Measurements from ENCODE around the gene RBM25. TPM values are rescaled to one million over a fixed set of nuclear protein-coding genes. Genes with fewer than 3 reads are reported as not detected.

The RBM25 gene
- total RNA-seq, 2 donors from 2014 or later = 57.0 to 62.8 TPM

DNA sequence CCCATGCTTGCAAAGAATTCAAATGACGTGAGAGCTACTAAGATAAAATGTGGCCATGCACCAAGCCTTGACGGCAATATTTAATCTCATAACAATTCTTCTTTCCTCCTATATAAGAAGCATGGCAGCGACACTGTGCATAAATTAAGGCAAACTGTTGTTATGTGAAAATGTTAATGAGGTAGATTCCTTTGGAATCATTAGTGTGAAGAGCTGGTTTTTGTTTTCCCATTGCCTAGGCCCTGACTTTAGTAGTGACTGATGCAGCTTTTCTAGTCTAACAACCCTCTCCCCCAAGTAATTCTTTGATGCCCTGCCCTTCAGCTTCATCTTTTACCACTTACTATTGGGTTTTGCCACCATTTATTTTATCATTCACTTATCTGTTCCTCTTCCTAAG, 67.4 kb downstream of the RBM25 start:
- intact Hi-C loops (cut with DNase I) = no loop called here
- Histone ChIP-seq H3K9me3 (no peaks in the 10 kb centered on the region), H3K4me3 (no peak overlapping the region), H3K36me3 (peaks cover 4% of the 10 kb centered on the region), H3K27me3 (no peaks in the 10 kb centered on the region), H3K9ac (ENCODE audit: low read depth in 2 of 2, low read length in 2 of 2) (no peak overlapping the region), H3K4me1 (no peaks in the 10 kb centered on the region), H3K27ac (no peak overlapping the region)
- TF ChIP-seq, protein P1, sequence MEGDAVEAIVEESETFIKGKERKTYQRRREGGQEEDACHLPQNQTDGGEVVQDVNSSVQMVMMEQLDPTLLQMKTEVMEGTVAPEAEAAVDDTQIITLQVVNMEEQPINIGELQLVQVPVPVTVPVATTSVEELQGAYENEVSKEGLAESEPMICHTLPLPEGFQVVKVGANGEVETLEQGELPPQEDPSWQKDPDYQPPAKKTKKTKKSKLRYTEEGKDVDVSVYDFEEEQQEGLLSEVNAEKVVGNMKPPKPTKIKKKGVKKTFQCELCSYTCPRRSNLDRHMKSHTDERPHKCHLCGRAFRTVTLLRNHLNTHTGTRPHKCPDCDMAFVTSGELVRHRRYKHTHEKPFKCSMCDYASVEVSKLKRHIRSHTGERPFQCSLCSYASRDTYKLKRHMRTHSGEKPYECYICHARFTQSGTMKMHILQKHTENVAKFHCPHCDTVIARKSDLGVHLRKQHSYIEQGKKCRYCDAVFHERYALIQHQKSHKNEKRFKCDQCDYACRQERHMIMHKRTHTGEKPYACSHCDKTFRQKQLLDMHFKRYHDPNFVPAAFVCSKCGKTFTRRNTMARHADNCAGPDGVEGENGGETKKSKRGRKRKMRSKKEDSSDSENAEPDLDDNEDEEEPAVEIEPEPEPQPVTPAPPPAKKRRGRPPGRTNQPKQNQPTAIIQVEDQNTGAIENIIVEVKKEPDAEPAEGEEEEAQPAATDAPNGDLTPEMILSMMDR (IDR thresholded peaks at IDR 0.05) = no peak
- DNase-seq = no peak

DNA sequence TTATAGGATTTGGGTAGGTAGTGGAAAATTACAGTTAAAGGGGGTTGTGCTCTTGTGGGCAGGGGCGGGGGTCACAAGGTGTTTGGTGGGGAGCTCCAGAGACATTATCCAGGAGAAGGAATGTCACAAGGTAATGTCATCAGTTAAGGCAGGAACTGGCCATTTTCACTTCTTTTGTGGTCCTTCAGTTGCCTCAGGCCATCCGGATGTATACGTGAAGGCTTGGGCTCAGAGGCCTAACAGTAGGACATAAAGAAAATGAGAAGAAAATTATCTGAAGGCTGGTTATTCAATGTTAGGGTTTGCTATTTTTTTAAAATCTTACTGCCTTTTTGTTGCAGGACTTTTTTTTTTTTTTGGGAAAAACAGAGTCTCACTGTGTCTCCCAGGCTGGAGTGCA, 75.5 kb downstream of the RBM25 start:
- H3K27ac ChIP-seq = no peak overlapping the region
- no peak for DNase-seq
- H3K4me1 ChIP-seq = peaks cover 9% of the 10 kb centered on the region
- intact Hi-C loops (cut with DNase I) = no loop called here
- no peak overlapping the region for H3K4me3 ChIP-seq
- H3K9ac ChIP-seq (ENCODE audit: low read depth in 2 of 2, low read length in 2 of 2) = no peak overlapping the region
- H3K27me3 ChIP-seq = no peaks in the 10 kb centered on the region
- TF ChIP-seq, protein P1 (IDR thresholded peaks at IDR 0.05) = no peak
- no peaks in the 10 kb centered on the region for H3K36me3 ChIP-seq
- no peaks in the 10 kb centered on the region for H3K9me3 ChIP-seq

DNA sequence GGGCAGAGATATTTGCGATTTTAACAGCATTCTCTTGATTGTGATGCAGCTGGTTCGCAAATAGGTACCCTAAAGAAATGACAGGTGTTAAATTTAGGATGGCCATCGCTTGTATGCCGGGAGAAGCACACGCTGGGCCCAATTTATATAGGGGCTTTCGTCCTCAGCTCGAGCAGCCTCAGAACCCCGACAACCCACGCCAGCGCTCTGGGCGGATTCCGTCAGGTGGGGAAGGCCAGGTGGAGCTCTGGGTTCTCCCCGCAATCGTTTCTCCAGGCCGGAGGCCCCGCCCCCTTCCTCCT, 77.7 kb downstream of the RBM25 start:
- no peaks in the 10 kb centered on the region for H3K9me3 ChIP-seq
- intact Hi-C loops (cut with DNase I) = no loop called here
- peak overlapping the region; percentile 40 to 76 for H3K9ac ChIP-seq (ENCODE audit: low read depth in 2 of 2, low read length in 2 of 2)
- H3K36me3 ChIP-seq = no peaks in the 10 kb centered on the region
- no peak for DNase-seq
- H3K4me1 ChIP-seq = peaks cover 9% of the 10 kb centered on the region
- H3K27me3 ChIP-seq = no peaks in the 10 kb centered on the region
- TF ChIP-seq, protein P1 (IDR thresholded peaks at IDR 0.05) = no peak
- H3K4me3 ChIP-seq = peak overlapping the region; percentile 89
- H3K27ac ChIP-seq = peak overlapping the region; percentile 99

DNA sequence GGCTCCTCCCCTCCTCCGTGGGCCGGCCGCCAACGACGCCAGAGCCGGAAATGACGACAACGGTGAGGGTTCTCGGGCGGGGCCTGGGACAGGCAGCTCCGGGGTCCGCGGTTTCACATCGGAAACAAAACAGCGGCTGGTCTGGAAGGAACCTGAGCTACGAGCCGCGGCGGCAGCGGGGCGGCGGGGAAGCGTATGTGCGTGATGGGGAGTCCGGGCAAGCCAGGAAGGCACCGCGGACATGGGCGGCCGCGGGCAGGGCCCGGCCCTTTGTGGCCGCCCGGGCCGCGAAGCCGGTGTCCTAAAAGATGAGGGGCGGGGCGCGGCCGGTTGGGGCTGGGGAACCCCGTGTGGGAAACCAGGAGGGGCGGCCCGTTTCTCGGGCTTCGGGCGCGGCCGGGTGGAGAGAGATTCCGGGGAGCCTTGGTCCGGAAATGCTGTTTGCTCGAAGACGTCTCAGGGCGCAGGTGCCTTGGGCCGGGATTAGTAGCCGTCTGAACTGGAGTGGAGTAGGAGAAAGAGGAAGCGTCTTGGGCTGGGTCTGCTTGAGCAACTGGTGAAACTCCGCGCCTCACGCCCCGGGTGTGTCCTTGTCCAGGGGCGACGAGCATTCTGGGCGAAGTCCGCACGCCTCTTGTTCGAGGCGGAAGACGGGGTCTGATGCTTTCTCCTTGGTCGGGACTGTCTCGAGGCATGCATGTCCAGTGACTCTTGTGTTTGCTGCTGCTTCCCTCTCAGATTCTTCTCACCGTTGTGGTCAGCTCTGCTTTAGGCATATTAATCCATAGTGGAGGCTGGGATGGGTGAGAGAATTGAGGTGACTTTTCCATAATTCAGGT, 78.3 kb downstream of the RBM25 start, which contains the start of gene PSEN1:
Gene PSEN1, plus strand, starts transcription at position 121 of the 839 bp plus-strand sequence. CDS start 11,513 bp downstream, outside the sequence.
- Histone ChIP-seq H3K27ac (peak within 1 kb of the TSS; percentile 99), H3K9me3 (no peaks in the 10 kb centered on the region), H3K9ac (ENCODE audit: low read depth in 2 of 2, low read length in 2 of 2) (peak within 1 kb of the TSS; percentile 76 to 85), H3K27me3 (no peaks in the 10 kb centered on the region), H3K4me1 (peaks cover 9% of the 10 kb centered on the region), H3K4me3 (peak within 1 kb of the TSS; percentile 89), H3K36me3 (no peaks in the 10 kb centered on the region)
- intact Hi-C loops (cut with DNase I) = no loop called here
- TF ChIP-seq, protein P1 (IDR thresholded peaks at IDR 0.05) = no peak
- peak; percentile 99 for DNase-seq

DNA sequence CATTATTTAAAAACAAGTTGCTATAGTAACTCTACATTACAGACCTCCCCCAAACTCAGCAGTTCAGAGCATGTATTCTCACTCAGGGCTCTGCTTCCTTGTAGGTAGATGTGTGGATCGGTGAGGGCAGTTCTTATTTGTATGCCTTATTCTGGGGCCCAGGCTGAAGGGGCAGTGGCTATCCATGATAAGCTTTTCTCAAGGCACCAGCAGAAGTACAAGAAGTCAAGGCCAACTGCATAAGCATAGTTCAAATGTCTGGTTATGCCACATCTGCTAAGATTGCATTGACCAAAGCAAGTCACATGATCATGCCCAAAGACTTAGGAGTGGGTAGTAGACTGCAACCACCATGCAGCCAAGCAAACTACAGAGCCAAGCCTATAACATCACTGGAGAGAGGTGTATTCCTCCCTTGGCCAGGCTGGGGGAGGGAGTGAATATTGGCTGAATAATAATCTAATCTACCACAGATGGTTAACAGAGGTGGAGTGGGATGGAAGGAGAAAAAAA, 82.5 kb downstream of the RBM25 start:
- peaks cover 9% of the 10 kb centered on the region for H3K4me1 ChIP-seq
- H3K9ac ChIP-seq (ENCODE audit: low read depth in 2 of 2, low read length in 2 of 2) = no peak overlapping the region
- no peak overlapping the region for H3K27ac ChIP-seq
- DNase-seq = no peak
- H3K4me3 ChIP-seq = no peak overlapping the region
- intact Hi-C loops (cut with DNase I) = no loop called here
- no peaks in the 10 kb centered on the region for H3K9me3 ChIP-seq
- TF ChIP-seq, protein P1 (IDR thresholded peaks at IDR 0.05) = no peak
- no peaks in the 10 kb centered on the region for H3K27me3 ChIP-seq
- H3K36me3 ChIP-seq = no peaks in the 10 kb centered on the region

Data from colonic mucosa (tissue), 4 donors.